Neural progenitor cell (in vitro differentiated cells): ENCODE measurements around the gene CCDC85C. TPM values are rescaled to one million over a fixed set of nuclear protein-coding genes. Genes with fewer than 3 reads are reported as not detected.

Experiments used
- DNase-seq: peaks from one replicate; pipeline ENCODE4 v3.0.0-alpha.2; 2016; ENCODE audit warnings: low spot score
- H2AFZ ChIP-seq: fragments of 200-600 bp; sonication (generic); replicated peaks from 2 replicates; pipeline ENCODE4 v1.6.1; 2016; ENCODE audit warnings: antibody characterized with exemption
- H3F3A ChIP-seq: fragments of 200-600 bp; sonication (generic); 2 replicates; pipeline ENCODE4 v1.6.1; 2016; ENCODE audit warnings: antibody characterized with exemption, low read depth
- H3K27ac ChIP-seq: fragments of 200-600 bp; sonication (generic); 2 replicates; pipeline ENCODE4 v1.5.1; 2016; ENCODE audit warnings: mild to moderate bottlenecking
- H3K27me3 ChIP-seq: fragments of 200-600 bp; sonication (generic); 2 replicates; pipeline ENCODE4 v1.6.1; 2016; ENCODE audit warnings: mild to moderate bottlenecking, moderate library complexity
- H3K36me3 ChIP-seq: fragments of 200-600 bp; sonication (generic); 2 replicates; pipeline ENCODE4 v1.5.1; 2016
- H3K4me1 ChIP-seq: fragments of 200-600 bp; sonication (generic); 2 replicates; pipeline ENCODE4 v1.6.1; 2016; ENCODE audit warnings: mixed run types
- H3K4me2 ChIP-seq: fragments of 200-600 bp; sonication (generic); 2 replicates; pipeline ENCODE4 v1.6.1; 2016
- H3K4me3 ChIP-seq: fragments of 200-600 bp; sonication (generic); 2 replicates; pipeline ENCODE4 v1.5.1; 2016
- H3K79me2 ChIP-seq: fragments of 200-600 bp; sonication (generic); 2 replicates; pipeline ENCODE4 v1.6.1; 2016; ENCODE audit warnings: low read depth
- H3K9ac ChIP-seq: fragments of 200-600 bp; sonication (generic); 2 replicates; pipeline ENCODE4 v1.6.1; 2016
- H3K9me3 ChIP-seq: fragments of 200-600 bp; sonication (generic); 2 replicates; pipeline ENCODE4 v1.5.1; 2016; ENCODE audit warnings: low read depth
- H4K20me1 ChIP-seq: fragments of 200-600 bp; sonication (generic); 2 replicates; pipeline ENCODE4 v1.6.1; 2016; ENCODE audit warnings: low read depth
- H3K27ac Mint-ChIP-seq: 3 replicates; pipeline ENCODE4 v1.8.0; 2021; ENCODE audit warnings: mixed read lengths
- H3K27me3 Mint-ChIP-seq: 2 replicates; pipeline ENCODE4 v1.8.0; 2022; ENCODE audit warnings: low read depth, mild to moderate bottlenecking, inconsistent platforms, moderate library complexity, mixed read lengths; ENCODE audit not compliant: insufficient read depth
- H3K36me3 Mint-ChIP-seq: 3 replicates; pipeline ENCODE4 v1.8.0; 2021; ENCODE audit warnings: mixed read lengths
- H3K4me1 Mint-ChIP-seq: 3 replicates; pipeline ENCODE4 v1.8.0; 2021; ENCODE audit warnings: mixed read lengths
- H3K4me3 Mint-ChIP-seq: 3 replicates; pipeline ENCODE4 v1.8.0; 2021; ENCODE audit warnings: mild to moderate bottlenecking, moderate library complexity, mixed read lengths
- H3K9me3 Mint-ChIP-seq: 3 replicates; pipeline ENCODE4 v1.8.0; 2020; ENCODE audit warnings: mixed read lengths
- EZH2 ChIP-seq: fragments of 200-600 bp; sonication (generic); IDR thresholded peaks from 2 replicates; pipeline ENCODE4 v1.6.1; 2017; ENCODE audit warnings: antibody characterized with exemption, mild to moderate bottlenecking, moderate library complexity
- EZH2phosphoT487 ChIP-seq: fragments of 200-600 bp; sonication (generic); IDR thresholded peaks from 2 replicates; pipeline ENCODE4 v1.6.1; 2017; ENCODE audit warnings: antibody characterized with exemption
- total RNA-seq: library from RNA; depleted of rRNA; stranded (reverse); fragments of >200 nt; gene quantifications from 2 replicates; pipeline ENCODE4 v1.2.3, GENCODE V29; 2015; ENCODE audit warnings: low replicate concordance
- TF ChIP-seq, protein P1 (sequence below): fragments of 200-600 bp; sonication (generic); IDR thresholded peaks from 2 replicates; pipeline ENCODE4 v1.5.1; 2017; ENCODE audit warnings: antibody characterized with exemption, mild to moderate bottlenecking

Gene CCDC85C
- total RNA-seq, 1 donor from 2014 or later = 19.0 TPM

DNA sequence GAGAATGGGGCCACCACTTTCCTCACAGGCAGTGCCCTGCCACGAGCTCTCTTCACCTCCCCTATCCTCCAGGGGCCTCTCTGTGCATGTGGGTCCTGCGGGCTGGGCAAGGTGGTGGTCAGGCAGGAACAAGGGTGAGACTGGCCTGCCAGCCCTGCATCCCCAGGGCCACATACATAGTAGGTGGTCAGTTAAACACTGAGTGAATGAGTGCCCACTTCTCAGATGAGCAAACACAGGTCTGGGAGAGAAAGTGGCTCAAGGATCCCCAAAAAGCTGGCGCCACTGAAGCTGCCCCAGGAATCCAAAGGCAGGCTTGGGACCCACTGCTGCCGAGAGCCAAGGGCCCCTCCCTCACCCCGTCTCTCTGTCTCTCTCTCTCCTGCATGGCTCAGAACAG lies 71.7 kb downstream of the CCDC85C start:
- H3K9me3 Mint-ChIP-seq = no peaks in the 10 kb centered on the region
- no peak overlapping the region for H3K9ac ChIP-seq
- H3K4me2 ChIP-seq = no peak overlapping the region
- H3F3A ChIP-seq = peaks cover 38% of the 10 kb centered on the region
- peaks cover 5% of the 10 kb centered on the region for H3K27me3 Mint-ChIP-seq
- H3K36me3 Mint-ChIP-seq = no peaks in the 10 kb centered on the region
- H3K36me3 ChIP-seq = no peaks in the 10 kb centered on the region
- no peaks in the 10 kb centered on the region for H3K27me3 ChIP-seq
- H4K20me1 ChIP-seq = peaks cover 70% of the 10 kb centered on the region
- peaks cover 75% of the 10 kb centered on the region for H3K4me1 Mint-ChIP-seq
- H3K27ac ChIP-seq = no peak overlapping the region
- peaks cover 70% of the 10 kb centered on the region for H3K79me2 ChIP-seq
- no peaks in the 10 kb centered on the region for H3K9me3 ChIP-seq
- peaks cover 68% of the 10 kb centered on the region for H3K4me1 ChIP-seq
- H3K27ac Mint-ChIP-seq = no peak overlapping the region
- TF ChIP-seq EZH2 (no peak), EZH2phosphoT487 (no peak)
- TF ChIP-seq, protein P1, sequence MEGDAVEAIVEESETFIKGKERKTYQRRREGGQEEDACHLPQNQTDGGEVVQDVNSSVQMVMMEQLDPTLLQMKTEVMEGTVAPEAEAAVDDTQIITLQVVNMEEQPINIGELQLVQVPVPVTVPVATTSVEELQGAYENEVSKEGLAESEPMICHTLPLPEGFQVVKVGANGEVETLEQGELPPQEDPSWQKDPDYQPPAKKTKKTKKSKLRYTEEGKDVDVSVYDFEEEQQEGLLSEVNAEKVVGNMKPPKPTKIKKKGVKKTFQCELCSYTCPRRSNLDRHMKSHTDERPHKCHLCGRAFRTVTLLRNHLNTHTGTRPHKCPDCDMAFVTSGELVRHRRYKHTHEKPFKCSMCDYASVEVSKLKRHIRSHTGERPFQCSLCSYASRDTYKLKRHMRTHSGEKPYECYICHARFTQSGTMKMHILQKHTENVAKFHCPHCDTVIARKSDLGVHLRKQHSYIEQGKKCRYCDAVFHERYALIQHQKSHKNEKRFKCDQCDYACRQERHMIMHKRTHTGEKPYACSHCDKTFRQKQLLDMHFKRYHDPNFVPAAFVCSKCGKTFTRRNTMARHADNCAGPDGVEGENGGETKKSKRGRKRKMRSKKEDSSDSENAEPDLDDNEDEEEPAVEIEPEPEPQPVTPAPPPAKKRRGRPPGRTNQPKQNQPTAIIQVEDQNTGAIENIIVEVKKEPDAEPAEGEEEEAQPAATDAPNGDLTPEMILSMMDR = no peak
- H3K4me3 ChIP-seq = no peak overlapping the region
- no peak overlapping the region for H2AFZ ChIP-seq
- H3K4me3 Mint-ChIP-seq = no peak overlapping the region
- no peak for DNase-seq

- Histone ChIP-seq H3K79me2 (peaks cover 67% of the 10 kb centered on the region), H3K4me1 (peaks cover 60% of the 10 kb centered on the region), H2AFZ (no peak overlapping the region), H3K27ac (peak overlapping the region; percentile 67), H3K9ac (no peak overlapping the region), H3F3A (peaks cover 38% of the 10 kb centered on the region), H3K9me3 (no peaks in the 10 kb centered on the region), H3K4me2 (peak overlapping the region; percentile 69), H3K4me3 (peak overlapping the region; percentile 25), H3K27me3 (no peaks in the 10 kb centered on the region), H4K20me1 (peaks cover 61% of the 10 kb centered on the region), H3K36me3 (no peaks in the 10 kb centered on the region)
- peak; percentile 78 for DNase-seq
- Mint-ChIP-seq H3K36me3 (peaks cover 3% of the 10 kb centered on the region), H3K27me3 (peaks cover 4% of the 10 kb centered on the region), H3K4me1 (peaks cover 71% of the 10 kb centered on the region), H3K9me3 (no peaks in the 10 kb centered on the region), H3K4me3 (peak overlapping the region; percentile 71), H3K27ac (peak overlapping the region; percentile 99)
- TF ChIP-seq, protein P1 = no peak
- no peak for TF ChIP-seq EZH2
- no peak for TF ChIP-seq EZH2phosphoT487
Measured at GRCh38 chr14:99531251-99532096, 72.5 kb downstream of the CCDC85C start.

GRCh38 chr14:99530407-99531155 lies 73.4 kb downstream of the CCDC85C start:
- peak overlapping the region; percentile 67 for H3K27ac ChIP-seq
- peaks cover 3% of the 10 kb centered on the region for H3K36me3 Mint-ChIP-seq

More at GRCh38 chr14:99530407-99531155, 73.4 kb downstream of the CCDC85C start:
- Histone ChIP-seq H4K20me1 (peaks cover 53% of the 10 kb centered on the region), H3K27me3 (no peaks in the 10 kb centered on the region), H3K79me2 (peaks cover 61% of the 10 kb centered on the region), H3F3A (peaks cover 38% of the 10 kb centered on the region), H3K9ac (no peak overlapping the region), H3K4me3 (peak overlapping the region; percentile 25), H3K36me3 (no peaks in the 10 kb centered on the region), H2AFZ (no peak overlapping the region), H3K4me2 (peak overlapping the region; percentile 69), H3K4me1 (peaks cover 56% of the 10 kb centered on the region), H3K9me3 (no peaks in the 10 kb centered on the region)
- TF ChIP-seq EZH2phosphoT487 = no peak
- no peak for TF ChIP-seq EZH2
- TF ChIP-seq, protein P1 = no peak
- Mint-ChIP-seq H3K27ac (peak overlapping the region; percentile 99), H3K27me3 (peaks cover 4% of the 10 kb centered on the region), H3K4me1 (peaks cover 64% of the 10 kb centered on the region), H3K4me3 (peak overlapping the region; percentile 71), H3K9me3 (no peaks in the 10 kb centered on the region)
- no peak for DNase-seq
